Fibroblast of pulmonary artery (primary cell): ENCODE results near the gene SIGLEC10.
A peak's percentile ranks its signal among the peaks of the same experiment; 100 is the strongest.

Source experiments
- DNase-seq: peaks from one replicate; pipeline ENCODE4 v3.0.0-alpha.2; 2010; ENCODE audit warnings: low read depth
- H3K4me3 ChIP-seq: replicated peaks from 2 replicates; pipeline ENCODE4 v1.5.1; 2011; ENCODE audit warnings: low read depth, mild to moderate bottlenecking, control low read depth, low read length, moderate library complexity
- CTCF ChIP-seq: IDR thresholded peaks from 2 replicates; pipeline ENCODE4 v1.5.1; 2011; ENCODE audit warnings: mild to moderate bottlenecking, control low read depth, low read length, inconsistent platforms; ENCODE audit errors: missing control alignments

Gene SIGLEC10

DNA sequence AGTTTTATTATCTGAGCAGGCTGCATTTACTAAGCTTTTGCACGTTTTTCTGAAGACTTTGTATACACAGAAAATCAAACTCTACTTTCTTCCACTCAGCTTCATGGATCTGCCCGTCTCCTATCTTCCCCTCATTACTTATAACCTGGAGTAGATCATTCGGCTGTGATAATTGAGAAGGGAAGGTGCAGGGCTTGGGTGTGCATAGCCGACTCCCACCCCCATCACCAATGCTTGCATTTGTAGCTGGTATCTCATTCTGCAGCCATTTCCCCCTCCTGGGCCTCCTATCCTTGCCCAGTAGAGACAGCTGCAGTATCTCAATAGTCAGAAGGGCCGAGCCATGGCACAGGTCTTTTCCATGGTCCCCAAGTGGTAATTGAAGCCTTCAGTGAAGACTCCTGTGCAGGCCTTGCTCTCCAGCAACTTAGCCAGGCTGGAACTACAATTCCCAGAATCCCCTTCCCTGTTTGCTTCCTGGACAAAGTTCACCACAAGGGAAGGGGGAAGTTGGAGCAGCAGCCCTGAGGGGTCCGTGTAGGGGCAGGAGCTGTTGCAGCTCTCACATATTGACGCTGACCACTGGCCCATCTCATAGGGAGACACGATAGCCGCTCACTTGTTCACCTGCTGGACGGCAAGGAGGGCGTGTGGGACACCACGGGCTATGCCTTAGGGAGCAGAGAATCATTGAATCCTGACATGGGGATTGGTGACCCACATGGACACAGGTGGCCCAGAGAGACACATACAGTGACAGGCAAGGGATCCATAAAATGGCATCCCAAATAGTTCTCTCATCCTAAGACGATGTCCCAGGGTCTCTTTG, 42.9 kb upstream of the SIGLEC10 start:
- no peak for TF ChIP-seq CTCF
- peak overlapping the region; percentile 21 for H3K4me3 ChIP-seq
- peak; percentile 12 for DNase-seq

- DNase-seq, result no peak
- no peak for TF ChIP-seq CTCF
- H3K4me3 ChIP-seq, result no peak overlapping the region
Measured at GRCh38 chr19:51458899-51459505, 41.6 kb upstream of the SIGLEC10 start.

DNA sequence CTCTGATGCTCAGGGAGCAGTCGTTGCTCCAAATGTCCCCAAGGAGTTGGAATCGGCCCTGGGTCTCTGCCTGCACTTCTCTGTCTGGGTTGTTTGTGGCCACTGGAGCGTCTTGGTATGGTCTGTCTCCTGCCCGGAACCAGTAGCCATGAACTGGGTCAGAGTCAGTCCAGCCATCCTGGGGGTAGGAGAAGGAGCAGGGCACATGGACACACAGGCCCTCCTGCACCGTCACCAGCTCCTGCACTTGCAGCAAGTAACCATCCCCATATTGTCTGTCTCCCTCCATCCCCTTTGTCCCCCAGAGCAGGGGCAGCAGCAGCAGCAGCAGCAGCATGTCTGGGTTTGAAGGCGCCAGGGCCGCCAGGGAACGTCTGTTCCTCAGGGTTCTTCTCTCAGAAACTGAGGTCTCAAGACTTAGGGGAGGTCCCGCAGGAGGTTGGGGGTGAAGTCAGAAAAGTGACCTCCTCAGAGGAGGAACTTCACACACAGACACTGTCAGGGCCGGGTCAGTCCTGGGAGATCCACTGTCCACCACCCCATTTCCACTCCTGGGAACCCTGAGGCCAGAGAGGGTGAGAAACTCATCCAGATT, 40.7 kb upstream of the SIGLEC10 start, which contains the start of gene SIGLEC8:
TSS of gene SIGLEC8 (minus strand) at position 404 of the 595 bp plus-strand sequence. CDS start at position 337, 67 bp downstream.
- DNase-seq, result no peak
- no peak for TF ChIP-seq CTCF

GRCh38 chr19:51457351-51458013, 40.0 kb upstream of the SIGLEC10 start:
- no peak for DNase-seq
- no peak for TF ChIP-seq CTCF
- H3K4me3 ChIP-seq, result no peak overlapping the region

More for the DNA sequence above, 40.7 kb upstream of the SIGLEC10 start, which contains the start of gene SIGLEC8:
- H3K4me3 ChIP-seq, result no peak within 1 kb of the TSS

DNA sequence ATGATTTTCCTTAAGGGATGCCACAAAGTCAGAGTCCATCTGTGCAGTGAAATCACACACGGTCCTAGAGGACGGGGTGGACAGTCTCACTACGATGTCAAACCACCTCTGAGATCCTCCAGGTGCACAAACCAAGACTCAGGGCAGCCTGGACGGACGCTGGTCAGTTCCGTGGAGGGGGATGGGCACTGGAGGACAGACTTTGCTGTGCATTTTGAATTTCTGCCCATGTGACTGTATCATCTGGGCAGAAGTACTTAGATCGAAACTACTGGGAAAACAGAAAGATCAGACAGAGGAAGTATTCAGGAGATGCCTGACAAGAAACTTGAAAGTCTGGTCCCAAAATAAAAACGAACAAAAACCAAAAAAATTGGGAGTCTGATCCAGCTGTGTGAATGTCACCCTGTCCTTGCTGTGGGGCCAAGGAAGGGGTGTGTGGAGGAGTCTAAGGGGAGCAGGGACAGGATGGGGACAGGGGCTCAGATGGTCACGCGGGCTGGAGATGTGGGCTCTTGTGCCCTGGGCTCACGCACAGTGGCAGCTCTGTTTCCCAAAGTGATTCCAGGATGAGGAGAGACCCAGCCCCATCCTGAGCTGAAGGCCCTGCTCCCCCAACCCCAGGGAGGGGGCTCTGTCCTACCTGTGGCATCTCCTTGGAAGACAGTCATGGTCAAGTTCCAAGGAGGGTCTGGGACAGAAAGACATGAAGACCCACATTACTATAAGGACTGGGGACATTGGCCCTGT, 39.3 kb upstream of the SIGLEC10 start:
- no peak for TF ChIP-seq CTCF
- H3K4me3 ChIP-seq, result no peak overlapping the region
- DNase-seq, result no peak

DNA sequence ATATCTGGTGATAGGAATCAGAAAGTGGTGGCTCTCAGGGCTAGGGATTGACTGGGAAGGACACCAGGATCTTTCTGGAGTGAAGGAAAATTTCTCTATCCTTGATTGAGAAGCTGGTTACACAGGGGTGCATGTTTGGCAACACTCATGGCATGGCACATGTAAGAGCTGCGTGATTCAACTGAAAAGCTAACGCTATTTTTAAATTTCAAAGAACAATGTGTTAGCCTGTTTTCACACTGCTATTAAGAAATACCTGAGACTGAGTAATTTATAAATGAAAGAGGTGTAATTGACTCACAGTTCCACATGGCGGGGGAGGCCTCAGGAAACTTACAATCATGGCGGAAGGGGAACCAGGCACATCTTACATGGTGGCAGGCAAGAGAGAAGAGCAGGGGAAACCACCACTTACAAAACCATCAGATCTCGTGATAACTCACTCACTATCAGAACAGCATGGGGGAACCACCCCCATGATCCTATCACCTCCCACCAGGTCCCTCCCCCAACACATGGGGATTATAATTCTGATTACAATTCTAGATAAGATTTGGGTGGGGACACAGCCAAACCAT, 33.4 kb upstream of the SIGLEC10 start:
- H3K4me3 ChIP-seq, result no peak overlapping the region
- no peak for TF ChIP-seq CTCF
- no peak for DNase-seq
